Esophagus squamous epithelium (tissue), 4 donors: ENCODE data around the gene RPA1.
"Not testable (repeated sequence)": the region's sequence is repeated elsewhere in the genome, so short reads cannot be mapped to it uniquely, and the experiment has no call there.

Experiments
- CTCF ChIP-seq, 6 experiments: fragments of 450-650 bp in 4 of 6; fragments of 200-600 bp in 2 of 6; sonication (generic) in 2 of 6; IDR thresholded peaks; one replicate each; pipeline ENCODE4 v1.5.1; 2016 to 2019; ENCODE audit warnings: antibody characterized with exemption in 6 of 6, mild to moderate bottlenecking in 4 of 6, moderate library complexity in 4 of 6
- POLR2A ChIP-seq, 4 donors: fragments of 450-650 bp; IDR thresholded peaks; one replicate each; pipeline ENCODE4 v1.6.1; 2017; ENCODE audit warnings: antibody characterized with exemption in 4 of 4, mild to moderate bottlenecking in 4 of 4, moderate library complexity in 3 of 4

- TF ChIP-seq CTCF, POLR2A (IDR thresholded peaks at IDR 0.05): not testable (repeated sequence)
These were observed 26.7 kb downstream of the RPA1 start for GRCh38 chr17:1856462-1856861.
